Measurements from ENCODE around the gene CRACDL. TPM values are rescaled to one million over a fixed set of nuclear protein-coding genes. Genes with fewer than 3 reads are reported as not detected.
A peak's percentile ranks its signal among the peaks of the same experiment; 100 is the strongest.

Gene CRACDL
- total and polyA plus RNA-seq, 2 of the 13 experiments (the other 11 are each of a cell fraction or from before 2014, with no cell fraction given), result 0.15 to 0.26 TPM

- TF ChIP-seq GABPA (IDR thresholded peaks at IDR 0.05; ENCODE audit: low read depth, low read length), result no peak
- 0 out of 2 replicates have a peak, but pooled peaks have one; percentile 51 for TF ChIP-seq GABPA (CRISPR knock-in tag; IDR thresholded peaks at IDR 0.05; ENCODE audit: low read depth)
- peak; percentile 61; the same call in 1 of the 2 replicates for TF ChIP-seq SOX5 (CRISPR knock-in tag; IDR thresholded peaks at IDR 0.05; ENCODE audit: borderline replicate concordance)
- no peak for TF ChIP-seq NFE2L2 (IDR thresholded peaks at IDR 0.05; ENCODE audit: low read length)
- TF ChIP-seq ELF3 (CRISPR knock-in tag; IDR thresholded peaks at IDR 0.05), result peak; percentile 93
- TF ChIP-seq, protein P1, sequence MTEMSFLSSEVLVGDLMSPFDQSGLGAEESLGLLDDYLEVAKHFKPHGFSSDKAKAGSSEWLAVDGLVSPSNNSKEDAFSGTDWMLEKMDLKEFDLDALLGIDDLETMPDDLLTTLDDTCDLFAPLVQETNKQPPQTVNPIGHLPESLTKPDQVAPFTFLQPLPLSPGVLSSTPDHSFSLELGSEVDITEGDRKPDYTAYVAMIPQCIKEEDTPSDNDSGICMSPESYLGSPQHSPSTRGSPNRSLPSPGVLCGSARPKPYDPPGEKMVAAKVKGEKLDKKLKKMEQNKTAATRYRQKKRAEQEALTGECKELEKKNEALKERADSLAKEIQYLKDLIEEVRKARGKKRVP (CRISPR knock-in tag; IDR thresholded peaks at IDR 0.05), result peak in 1 of 2 experiments; percentile 70; a peak in 1 of 4 replicates
- TF ChIP-seq ZNF460 (CRISPR knock-in tag; IDR thresholded peaks at IDR 0.05; ENCODE audit: borderline replicate concordance), result peak; percentile 54; the same call in 1 of the 2 replicates
- peak; percentile 47; the same call in 1 of the 2 replicates for TF ChIP-seq GATAD1 (CRISPR knock-in tag; IDR thresholded peaks at IDR 0.05)
- peak; percentile 62; the same call in 1 of the 2 replicates for TF ChIP-seq ZNF343 (CRISPR knock-in tag; IDR thresholded peaks at IDR 0.05)
- no peak for TF ChIP-seq HNRNPUL1 (IDR thresholded peaks at IDR 0.05; ENCODE audit: low read depth, low read length)
- TF ChIP-seq TBX3 (IDR thresholded peaks at IDR 0.05; ENCODE audit: borderline replicate concordance), result no peak
- TF ChIP-seq ZMYM2 (CRISPR knock-in tag; IDR thresholded peaks at IDR 0.05), result 0 out of 2 replicates have a peak, but pooled peaks have one; percentile 61
- peak; percentile 74 for TF ChIP-seq ZBTB38 (CRISPR knock-in tag; IDR thresholded peaks at IDR 0.05)
- peak; percentile 37; the same call in 1 of the 2 replicates for TF ChIP-seq NCOA2 (CRISPR knock-in tag; IDR thresholded peaks at IDR 0.05)
- TF ChIP-seq ZSCAN20 (CRISPR knock-in tag; IDR thresholded peaks at IDR 0.05; ENCODE audit: borderline replicate concordance), result no peak
- TF ChIP-seq, protein P2, sequence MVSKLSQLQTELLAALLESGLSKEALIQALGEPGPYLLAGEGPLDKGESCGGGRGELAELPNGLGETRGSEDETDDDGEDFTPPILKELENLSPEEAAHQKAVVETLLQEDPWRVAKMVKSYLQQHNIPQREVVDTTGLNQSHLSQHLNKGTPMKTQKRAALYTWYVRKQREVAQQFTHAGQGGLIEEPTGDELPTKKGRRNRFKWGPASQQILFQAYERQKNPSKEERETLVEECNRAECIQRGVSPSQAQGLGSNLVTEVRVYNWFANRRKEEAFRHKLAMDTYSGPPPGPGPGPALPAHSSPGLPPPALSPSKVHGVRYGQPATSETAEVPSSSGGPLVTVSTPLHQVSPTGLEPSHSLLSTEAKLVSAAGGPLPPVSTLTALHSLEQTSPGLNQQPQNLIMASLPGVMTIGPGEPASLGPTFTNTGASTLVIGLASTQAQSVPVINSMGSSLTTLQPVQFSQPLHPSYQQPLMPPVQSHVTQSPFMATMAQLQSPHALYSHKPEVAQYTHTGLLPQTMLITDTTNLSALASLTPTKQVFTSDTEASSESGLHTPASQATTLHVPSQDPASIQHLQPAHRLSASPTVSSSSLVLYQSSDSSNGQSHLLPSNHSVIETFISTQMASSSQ (IDR thresholded peaks at IDR 0.05; ENCODE audit: low read depth), result no peak
- TF ChIP-seq, protein P2 (CRISPR knock-in tag; IDR thresholded peaks at IDR 0.05; ENCODE audit: borderline replicate concordance), result no peak; the same call in 1 of the 2 replicates
- 0 out of 2 replicates have a peak, but pooled peaks have one; percentile 24 for TF ChIP-seq ETV6 (CRISPR knock-in tag; conservative IDR thresholded peaks at IDR 0.05)
- TF ChIP-seq, protein P3, sequence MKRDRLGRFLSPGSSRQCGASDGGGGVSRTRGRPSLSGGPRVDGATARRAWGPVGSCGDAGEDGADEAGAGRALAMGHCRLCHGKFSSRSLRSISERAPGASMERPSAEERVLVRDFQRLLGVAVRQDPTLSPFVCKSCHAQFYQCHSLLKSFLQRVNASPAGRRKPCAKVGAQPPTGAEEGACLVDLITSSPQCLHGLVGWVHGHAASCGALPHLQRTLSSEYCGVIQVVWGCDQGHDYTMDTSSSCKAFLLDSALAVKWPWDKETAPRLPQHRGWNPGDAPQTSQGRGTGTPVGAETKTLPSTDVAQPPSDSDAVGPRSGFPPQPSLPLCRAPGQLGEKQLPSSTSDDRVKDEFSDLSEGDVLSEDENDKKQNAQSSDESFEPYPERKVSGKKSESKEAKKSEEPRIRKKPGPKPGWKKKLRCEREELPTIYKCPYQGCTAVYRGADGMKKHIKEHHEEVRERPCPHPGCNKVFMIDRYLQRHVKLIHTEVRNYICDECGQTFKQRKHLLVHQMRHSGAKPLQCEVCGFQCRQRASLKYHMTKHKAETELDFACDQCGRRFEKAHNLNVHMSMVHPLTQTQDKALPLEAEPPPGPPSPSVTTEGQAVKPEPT (CRISPR knock-in tag; IDR thresholded peaks at IDR 0.05; ENCODE audit: low read depth), result no peak
- TF ChIP-seq ZNF605 (CRISPR knock-in tag; IDR thresholded peaks at IDR 0.05), result peak; percentile 42; the same call in 1 of the 2 replicates
- no peak for TF ChIP-seq POLR2AphosphoS5 (IDR thresholded peaks at IDR 0.05; ENCODE audit: low read depth, low read length)
- no peak for TF ChIP-seq U2AF2 (IDR thresholded peaks at IDR 0.05; ENCODE audit: low read depth, low read length)
Measured at GRCh38 chr2:98805412-98806171, 130.4 kb downstream of the CRACDL start (continued).
